Mucosa of descending colon (tissue), 3 donors: Measurements from ENCODE around the gene MBNL2. TPM values are rescaled to one million over a fixed set of nuclear protein-coding genes. Genes with fewer than 3 reads are reported as not detected.
A peak's percentile ranks its signal among the peaks of the same experiment; 100 is the strongest.

Experiments used
- ATAC-seq: fragments of 200-7000 bp; cut with Tn5 transposase; one replicate; pipeline ENCODE4 v1.9.1; 2020; ENCODE audit warnings: mild to moderate bottlenecking, moderate library complexity
- DNase-seq, 3 donors: peaks; one replicate each; pipeline ENCODE4 v3.0.0-alpha.2; 2020
- H3K36me3 ChIP-seq: fragments of 200-600 bp; one replicate; pipeline ENCODE4 v1.8.0; 2021; ENCODE audit warnings: low read depth, mild to moderate bottlenecking
- H3K4me1 ChIP-seq: fragments of 200-600 bp; one replicate; pipeline ENCODE4 v1.8.0; 2021; ENCODE audit warnings: low read depth, mild to moderate bottlenecking
- H3K4me3 ChIP-seq: fragments of 200-600 bp; one replicate; pipeline ENCODE4 v1.8.0; 2021; ENCODE audit warnings: mild to moderate bottlenecking
- H3K9me3 ChIP-seq: fragments of 200-600 bp; one replicate; pipeline ENCODE4 v1.8.0; 2021; ENCODE audit warnings: mild to moderate bottlenecking
- intact Hi-C, 2 donors: fragments of 100-400 bp; cut with DNase I in 1 of 2; cut with micrococcal nuclease in 1 of 2; formaldehyde crosslinking; loops; one replicate each; pipeline versions ENCODE4 v1.11.0 to v1.11.1; 2022; cut with DNase I, micrococcal nuclease
- total RNA-seq, 3 donors: library from RNA; stranded (reverse); fragmentation: NEBNext Ultra II Directional in 2 of 3; extraction: Animal tissue kit (Norgen Biotek cat#: 25700) in 2 of 3; gene quantifications; one replicate each; pipeline versions ENCODE4 v1.2.1 to v1.2.4, GENCODE V29; 2021 to 2023
- TF ChIP-seq, protein P1 (sequence below): fragments of 200-600 bp; IDR thresholded peaks from one replicate; pipeline ENCODE4 v1.8.0; 2022; ENCODE audit warnings: antibody characterized with exemption, mild to moderate bottlenecking
- donor health status: DM: no; HTN: no; CAD: no; lungs with moderate emphysema.
- donor health status: DM: no; HTN: no; CAD: no.
- donor health status: DM: no; HTN: yes; CAD: no.

MBNL2 gene
- total RNA-seq, 3 donors from 2014 or later, result 41.0 to 75.1 (median 47.2) TPM

DNA sequence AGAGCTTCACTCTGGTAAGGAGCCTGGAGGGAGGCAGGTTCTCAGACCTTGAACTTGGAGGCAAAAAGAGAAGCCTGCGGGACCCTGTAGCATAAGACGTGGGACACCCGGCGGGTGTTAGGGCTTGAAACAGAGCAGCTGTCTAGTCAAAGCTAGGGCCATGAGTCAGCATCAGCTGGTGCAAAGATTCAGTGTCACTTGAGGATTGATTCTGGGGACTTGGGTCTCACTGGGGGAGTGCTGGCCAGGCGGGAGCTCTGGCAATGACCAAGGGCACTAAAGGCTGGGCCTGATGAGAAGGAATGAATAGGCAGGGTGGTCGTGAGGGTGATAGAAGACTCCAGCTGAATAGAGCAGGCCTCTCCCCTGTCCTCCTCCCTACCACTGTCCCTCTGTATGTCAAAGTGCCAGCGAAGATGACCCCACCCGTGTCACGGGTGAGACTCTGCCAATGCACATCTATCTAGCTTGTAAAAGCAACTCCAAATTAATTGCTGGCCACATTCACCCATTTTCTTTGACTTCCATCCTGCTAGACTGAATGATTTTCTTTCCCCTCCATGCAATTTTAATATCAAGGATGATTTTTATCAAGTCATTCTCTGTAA lies 97.1 kb downstream of the MBNL2 start:
- TF ChIP-seq, protein P1, sequence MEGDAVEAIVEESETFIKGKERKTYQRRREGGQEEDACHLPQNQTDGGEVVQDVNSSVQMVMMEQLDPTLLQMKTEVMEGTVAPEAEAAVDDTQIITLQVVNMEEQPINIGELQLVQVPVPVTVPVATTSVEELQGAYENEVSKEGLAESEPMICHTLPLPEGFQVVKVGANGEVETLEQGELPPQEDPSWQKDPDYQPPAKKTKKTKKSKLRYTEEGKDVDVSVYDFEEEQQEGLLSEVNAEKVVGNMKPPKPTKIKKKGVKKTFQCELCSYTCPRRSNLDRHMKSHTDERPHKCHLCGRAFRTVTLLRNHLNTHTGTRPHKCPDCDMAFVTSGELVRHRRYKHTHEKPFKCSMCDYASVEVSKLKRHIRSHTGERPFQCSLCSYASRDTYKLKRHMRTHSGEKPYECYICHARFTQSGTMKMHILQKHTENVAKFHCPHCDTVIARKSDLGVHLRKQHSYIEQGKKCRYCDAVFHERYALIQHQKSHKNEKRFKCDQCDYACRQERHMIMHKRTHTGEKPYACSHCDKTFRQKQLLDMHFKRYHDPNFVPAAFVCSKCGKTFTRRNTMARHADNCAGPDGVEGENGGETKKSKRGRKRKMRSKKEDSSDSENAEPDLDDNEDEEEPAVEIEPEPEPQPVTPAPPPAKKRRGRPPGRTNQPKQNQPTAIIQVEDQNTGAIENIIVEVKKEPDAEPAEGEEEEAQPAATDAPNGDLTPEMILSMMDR, result no peak
- Histone ChIP-seq H3K9me3 (no peaks in the 10 kb centered on the region), H3K4me1 (peaks cover 6% of the 10 kb centered on the region), H3K36me3 (no peaks in the 10 kb centered on the region), H3K4me3 (no peak overlapping the region)
- DNase-seq (no peak), ATAC-seq (peak; percentile 35)
- intact Hi-C loops, result no loop called here

DNA sequence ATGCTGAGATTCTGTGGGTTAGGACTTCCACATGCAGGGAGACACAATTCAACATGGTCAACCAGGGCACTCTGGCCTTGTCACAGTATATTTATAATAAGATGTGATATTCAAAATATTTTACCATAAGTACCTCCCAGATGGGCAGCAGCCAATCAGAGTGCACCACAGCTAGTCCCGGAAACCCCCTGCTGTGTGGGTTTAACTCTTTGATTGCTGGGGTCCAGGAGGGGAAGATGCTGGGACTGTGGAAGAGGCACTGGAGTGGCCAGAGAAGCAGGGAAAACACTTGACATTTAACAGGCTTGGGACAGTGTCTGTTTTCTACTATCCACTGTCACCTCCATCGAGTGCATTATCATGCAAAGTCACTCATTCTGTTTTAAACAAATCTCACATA lies 99.0 kb downstream of the MBNL2 start:
- H3K4me3 ChIP-seq, result no peak overlapping the region
- H3K4me1 ChIP-seq, result peaks cover 6% of the 10 kb centered on the region
- TF ChIP-seq, protein P1, result no peak
- no peaks in the 10 kb centered on the region for H3K36me3 ChIP-seq
- intact Hi-C loops, result no loop called here
- no peak for DNase-seq
- no peaks in the 10 kb centered on the region for H3K9me3 ChIP-seq
- no peak for ATAC-seq

DNA sequence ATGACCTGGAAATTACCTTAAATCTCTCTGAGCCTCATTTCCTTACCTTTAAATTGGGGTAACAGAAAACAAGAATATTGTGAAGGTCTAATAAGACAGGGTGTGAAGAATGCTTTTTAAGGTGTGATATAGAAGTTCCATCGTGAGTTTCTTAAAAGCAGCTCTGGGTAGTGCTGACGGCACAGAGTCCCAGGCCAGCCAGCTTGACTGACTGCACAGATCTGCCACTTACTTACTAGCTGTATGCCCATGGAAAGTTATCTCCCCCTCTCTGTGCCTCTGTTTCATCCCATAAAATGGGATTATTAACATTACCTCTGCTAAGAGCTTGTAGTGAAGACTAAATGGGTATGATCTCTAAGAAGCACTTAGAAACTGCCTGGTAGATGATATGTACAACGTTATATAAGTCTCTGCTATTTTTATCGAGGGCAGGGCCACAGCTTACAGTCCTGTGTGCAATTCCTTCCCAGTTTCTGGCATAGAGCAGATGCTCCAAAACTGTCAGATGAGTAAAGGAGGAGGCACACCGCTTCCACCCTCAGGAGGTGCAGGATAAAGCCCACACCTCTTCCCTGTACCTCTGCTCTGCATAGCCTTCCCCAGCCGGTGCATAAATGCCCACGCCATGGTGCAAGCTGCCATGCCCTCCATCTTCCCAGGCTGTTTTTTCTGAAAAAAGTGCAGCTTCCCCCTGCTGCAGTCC lies 99.6 kb downstream of the MBNL2 start:
- peaks cover 6% of the 10 kb centered on the region for H3K4me1 ChIP-seq
- no peaks in the 10 kb centered on the region for H3K36me3 ChIP-seq
- TF ChIP-seq, protein P1, result no peak
- intact Hi-C loops, result no loop called here
- peak; percentile 11 for ATAC-seq
- no peak overlapping the region for H3K4me3 ChIP-seq
- DNase-seq, result no peak
- H3K9me3 ChIP-seq, result no peaks in the 10 kb centered on the region

DNA sequence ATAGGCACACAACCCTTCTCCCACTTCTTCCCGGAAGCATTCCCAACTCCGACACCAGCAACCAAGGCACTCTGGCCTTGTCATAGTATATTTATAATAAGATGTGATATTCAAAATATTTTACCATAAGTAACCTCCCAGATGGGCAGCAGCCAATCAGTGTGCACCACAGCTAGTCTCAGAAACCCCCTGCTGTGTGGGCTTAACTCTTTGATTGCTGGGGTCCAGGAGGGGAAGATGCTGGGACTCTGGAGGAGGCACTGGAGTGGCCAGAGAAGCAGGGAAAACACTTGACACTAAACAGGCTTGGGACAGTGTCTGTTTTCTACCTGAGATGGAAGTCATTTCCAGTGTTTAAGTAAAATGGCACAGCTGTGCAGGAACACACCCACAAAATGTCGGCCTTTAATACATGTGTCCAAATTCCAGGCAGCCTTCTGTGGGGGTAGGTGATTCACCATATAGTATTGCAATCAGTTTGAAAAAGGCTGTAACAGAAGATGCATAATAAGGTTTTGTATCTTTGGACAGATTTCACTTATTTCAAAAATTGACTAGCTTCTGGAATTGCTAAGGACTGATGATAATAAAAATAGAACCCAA lies 100.7 kb downstream of the MBNL2 start:
- Histone ChIP-seq H3K36me3 (no peaks in the 10 kb centered on the region), H3K4me3 (no peak overlapping the region), H3K4me1 (peaks cover 6% of the 10 kb centered on the region), H3K9me3 (no peaks in the 10 kb centered on the region)
- no peak for DNase-seq
- no peak for ATAC-seq
- TF ChIP-seq, protein P1, result no peak
- intact Hi-C loops, result no loop called here

DNA sequence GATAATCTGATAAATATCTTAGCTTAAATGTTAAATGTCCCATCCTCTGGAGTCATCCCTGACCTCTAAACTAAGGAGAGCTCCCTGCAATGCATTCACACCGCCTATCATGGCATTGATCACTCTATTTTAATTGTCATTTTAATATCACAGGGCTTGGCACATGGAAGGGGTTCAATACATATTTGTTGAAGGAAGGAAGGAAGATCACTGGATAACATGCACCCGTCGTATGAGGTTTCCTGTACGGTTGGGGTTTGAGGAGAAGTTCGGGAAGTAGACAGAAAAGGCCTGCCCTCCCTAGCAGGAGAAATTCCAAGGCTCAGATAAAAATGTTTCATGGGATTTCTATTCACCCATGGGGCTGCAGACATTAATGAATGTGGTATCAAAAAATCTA lies 102.0 kb downstream of the MBNL2 start:
- no peak for DNase-seq
- Histone ChIP-seq H3K4me3 (no peak overlapping the region), H3K36me3 (no peaks in the 10 kb centered on the region), H3K9me3 (no peaks in the 10 kb centered on the region), H3K4me1 (peaks cover 2% of the 10 kb centered on the region)
- intact Hi-C loops, result no loop called here
- no peak for ATAC-seq
- TF ChIP-seq, protein P1, result no peak
